Hematopoietic multipotent progenitor cell treated with erythropoietin and hydrocortisone succinate and interleukin-3 and kit ligand, for 4 days (in vitro differentiated cells): ENCODE results near the gene TYMS.

ENCODE experiments used
- DNase-seq: peaks from one replicate; pipeline ENCODE4 v3.0.0-alpha.2; 2015

TYMS gene

DNA sequence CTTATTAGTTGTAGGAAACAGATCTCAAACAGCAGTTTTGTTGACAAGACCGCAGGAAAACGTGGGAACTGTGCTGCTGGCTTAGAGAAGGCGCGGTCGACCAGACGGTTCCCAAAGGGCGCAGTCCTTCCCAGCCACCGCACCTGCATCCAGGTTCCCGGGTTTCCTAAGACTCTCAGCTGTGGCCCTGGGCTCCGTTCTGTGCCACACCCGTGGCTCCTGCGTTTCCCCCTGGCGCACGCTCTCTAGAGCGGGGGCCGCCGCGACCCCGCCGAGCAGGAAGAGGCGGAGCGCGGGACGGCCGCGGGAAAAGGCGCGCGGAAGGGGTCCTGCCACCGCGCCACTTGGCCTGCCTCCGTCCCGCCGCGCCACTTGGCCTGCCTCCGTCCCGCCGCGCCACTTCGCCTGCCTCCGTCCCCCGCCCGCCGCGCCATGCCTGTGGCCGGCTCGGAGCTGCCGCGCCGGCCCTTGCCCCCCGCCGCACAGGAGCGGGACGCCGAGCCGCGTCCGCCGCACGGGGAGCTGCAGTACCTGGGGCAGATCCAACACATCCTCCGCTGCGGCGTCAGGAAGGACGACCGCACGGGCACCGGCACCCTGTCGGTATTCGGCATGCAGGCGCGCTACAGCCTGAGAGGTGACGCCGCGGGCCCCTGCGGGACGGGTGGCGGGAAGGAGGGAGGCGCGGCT lies at the start of gene TYMS:
TSS of gene TYMS (plus strand) at position 343 of the 690 bp plus-strand sequence. CDS start at position 433, 90 bp downstream.
- peak; percentile 95 for DNase-seq

DNA sequence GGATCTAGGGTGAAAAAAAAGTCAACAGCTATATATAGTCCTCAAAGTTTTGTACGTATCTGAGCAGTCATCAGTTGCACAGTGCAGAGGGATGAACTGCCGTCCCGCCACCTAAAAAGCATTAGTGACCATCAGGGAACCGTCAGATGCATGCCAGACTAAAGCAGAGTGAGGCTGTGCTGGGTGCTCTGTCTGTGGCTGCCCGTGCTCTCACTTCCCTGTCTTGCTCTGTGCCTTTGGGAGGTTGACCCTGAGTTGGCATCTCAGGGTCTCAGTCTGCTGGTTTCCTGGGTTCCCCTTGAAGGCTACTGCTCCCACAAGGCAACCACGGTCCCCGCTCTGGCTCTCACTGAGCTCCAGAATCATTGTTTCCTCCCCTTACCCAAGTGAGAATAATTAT lies 49.5 kb upstream of the TYMS start:
- no peak for DNase-seq

GRCh38 chr18:610214-610928 lies 47.1 kb upstream of the TYMS start:
- no peak for DNase-seq

- DNase-seq, result no peak
Measured at GRCh38 chr18:612156-612555, 45.3 kb upstream of the TYMS start.

DNA sequence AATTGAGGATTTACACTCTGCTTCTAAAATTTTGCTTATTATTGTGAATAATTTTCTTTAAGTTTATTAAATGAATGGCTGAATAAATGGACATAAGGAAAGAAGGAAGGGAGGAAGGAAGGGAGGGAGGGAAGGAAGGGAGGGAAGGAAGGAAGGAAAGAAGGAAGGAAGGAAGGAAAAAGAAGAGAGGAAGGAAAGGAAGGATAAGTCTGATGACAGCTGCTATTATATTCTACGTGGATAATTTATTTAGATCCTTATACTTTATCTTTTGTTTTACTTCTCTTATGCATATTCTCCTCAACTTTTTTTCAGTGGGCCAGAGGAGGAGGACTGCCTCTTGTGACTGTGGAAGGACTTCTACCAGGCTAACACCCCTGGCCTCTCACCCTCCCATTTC lies 43.3 kb upstream of the TYMS start:
- DNase-seq, result no peak

- peak; percentile 27 for DNase-seq
Measured at GRCh38 chr18:615092-615521, 42.3 kb upstream of the TYMS start.

DNA sequence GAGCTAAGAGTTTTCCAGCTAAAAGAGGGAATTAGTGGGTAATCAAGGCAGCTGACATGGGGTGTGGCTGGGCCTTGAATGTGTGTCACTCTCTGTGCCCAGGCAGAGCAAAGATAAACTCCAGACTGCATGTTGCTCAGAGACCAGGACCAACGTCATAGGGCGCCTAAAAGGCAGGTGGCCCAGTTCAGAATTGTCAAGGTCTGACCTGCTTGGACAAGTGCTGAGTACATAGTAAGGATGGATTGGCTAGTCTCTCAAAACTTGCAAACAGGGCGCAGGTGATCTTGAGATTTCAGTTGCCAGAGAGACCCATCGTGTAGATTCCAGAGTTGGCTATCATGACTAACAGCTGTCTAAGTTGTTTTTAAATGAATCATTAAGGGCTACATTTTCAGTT lies 41.7 kb upstream of the TYMS start:
- no peak for DNase-seq

DNA sequence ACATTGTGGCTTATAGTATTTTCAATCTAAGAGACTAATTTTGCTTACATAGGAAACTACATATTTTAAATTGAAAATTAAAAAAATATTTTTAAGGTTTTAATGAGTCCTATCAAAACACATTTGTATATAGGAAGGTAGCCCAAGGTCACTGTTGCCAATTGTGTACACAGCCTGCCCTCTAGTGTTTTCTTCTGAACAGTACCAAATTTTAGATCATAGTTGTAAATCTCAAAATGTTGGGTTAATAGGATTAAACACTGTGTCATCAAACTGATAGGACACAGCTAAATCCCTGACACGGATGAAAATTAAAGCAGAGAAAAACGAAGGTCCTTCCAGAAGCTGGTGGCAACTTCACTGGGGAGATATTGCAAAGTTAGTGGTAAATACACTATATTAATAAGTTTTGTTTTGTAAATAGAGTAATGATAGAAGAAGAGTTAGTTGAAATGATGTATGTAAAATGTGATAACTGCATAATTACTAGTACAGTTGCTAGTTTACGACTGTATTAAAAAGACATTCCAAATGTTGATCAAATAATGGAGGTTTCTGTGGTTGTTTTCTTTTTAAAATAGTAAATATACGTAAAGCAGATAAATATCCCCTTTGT lies 41.0 kb upstream of the TYMS start:
- peak; percentile 79 for DNase-seq

DNA sequence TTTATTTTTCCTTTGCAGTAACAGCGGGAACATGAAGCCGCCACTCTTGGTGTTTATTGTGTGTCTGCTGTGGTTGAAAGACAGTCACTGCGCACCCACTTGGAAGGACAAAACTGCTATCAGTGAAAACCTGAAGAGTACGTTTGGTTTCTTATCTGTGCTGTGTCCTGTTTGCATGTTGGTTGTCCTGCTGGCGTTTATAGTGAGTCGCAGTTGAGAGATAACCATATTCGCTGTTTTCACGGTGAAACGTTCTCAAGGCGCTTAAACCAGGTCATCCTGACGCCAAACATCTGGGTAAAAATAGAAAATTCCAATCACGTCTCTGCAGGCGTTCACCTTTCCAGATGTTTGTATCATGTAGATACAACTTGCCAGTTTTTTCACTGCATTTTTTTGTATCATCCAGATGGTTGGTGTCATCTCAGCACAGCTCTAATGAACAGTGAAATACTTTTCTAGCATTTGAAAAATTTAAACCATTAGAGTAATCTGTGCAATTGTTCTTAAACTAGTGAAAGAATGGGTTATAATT lies 39.4 kb upstream of the TYMS start:
- DNase-seq, result peak; percentile 84

DNA sequence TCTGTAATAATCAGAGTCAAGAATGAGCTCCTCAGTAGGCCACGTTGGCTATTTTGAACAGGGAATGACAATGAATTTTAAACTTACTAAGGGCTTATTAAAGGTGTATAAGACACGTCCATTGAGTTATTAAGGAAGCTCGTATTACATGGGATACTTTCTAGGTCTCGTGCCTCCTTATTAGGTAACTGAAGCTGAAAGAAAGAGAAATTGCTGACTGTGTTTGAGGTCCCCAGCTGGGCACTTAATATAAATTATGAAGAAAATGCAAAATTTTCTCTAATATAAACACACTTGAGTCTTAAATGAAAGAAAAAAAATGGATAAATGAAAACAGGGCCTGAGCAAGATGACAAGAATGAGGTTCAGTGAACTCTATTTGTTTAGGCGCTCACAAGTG lies 38.8 kb upstream of the TYMS start:
- DNase-seq, result no peak

DNA sequence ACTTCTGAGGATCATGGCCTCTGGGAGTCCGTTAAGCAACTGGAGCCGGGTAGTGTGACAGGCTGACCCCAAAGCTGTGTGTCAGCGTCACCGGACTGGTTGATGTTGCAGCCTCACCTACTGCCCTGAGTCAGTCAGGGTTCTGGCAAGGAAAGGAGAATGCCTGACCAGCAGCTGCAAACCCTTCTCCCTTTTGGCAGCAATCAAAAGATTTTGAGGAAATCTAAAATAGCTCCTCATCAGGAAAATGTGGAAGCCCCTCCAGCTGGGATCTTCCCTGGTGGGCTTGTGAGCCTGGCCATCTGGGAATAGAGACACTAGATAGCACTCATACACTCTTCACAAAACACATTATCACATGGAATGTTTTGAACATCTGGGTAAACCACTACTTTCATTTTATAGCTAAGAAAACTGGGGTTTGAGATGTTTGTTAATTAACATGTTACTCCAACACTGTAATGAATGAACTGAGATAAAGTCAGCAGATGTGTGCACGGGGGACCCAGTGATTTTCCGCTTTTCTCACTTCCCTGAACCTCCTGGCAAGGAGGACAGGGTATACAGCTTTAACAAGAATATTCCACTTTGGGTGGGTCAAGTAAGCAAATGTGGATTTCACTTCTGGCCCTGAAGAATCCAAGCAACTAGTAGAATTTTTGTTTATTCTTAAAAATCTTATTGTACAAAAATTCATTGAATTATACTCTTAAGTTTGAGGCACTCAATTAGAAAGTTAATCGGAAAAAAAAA lies 36.0 kb upstream of the TYMS start:
- no peak for DNase-seq

DNA sequence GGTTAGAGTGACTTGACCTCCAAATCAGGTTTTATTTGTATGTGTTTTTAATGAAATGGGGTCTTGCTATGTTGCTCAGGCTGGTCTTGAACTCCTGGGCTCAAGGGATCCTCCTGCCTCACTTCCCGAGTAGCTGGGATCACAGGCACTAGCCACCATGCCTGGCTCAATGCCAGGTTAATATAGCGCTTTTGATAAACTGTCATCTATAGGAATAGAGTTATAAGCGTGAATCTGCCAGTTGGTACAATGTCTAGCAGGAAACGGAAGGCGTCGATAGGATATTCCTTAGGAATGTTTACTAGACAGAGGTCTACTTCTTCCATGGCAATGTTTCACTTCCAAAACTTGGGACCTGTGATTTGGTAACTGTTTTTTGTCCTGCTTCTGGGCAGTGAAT lies 35.2 kb upstream of the TYMS start:
- no peak for DNase-seq

DNA sequence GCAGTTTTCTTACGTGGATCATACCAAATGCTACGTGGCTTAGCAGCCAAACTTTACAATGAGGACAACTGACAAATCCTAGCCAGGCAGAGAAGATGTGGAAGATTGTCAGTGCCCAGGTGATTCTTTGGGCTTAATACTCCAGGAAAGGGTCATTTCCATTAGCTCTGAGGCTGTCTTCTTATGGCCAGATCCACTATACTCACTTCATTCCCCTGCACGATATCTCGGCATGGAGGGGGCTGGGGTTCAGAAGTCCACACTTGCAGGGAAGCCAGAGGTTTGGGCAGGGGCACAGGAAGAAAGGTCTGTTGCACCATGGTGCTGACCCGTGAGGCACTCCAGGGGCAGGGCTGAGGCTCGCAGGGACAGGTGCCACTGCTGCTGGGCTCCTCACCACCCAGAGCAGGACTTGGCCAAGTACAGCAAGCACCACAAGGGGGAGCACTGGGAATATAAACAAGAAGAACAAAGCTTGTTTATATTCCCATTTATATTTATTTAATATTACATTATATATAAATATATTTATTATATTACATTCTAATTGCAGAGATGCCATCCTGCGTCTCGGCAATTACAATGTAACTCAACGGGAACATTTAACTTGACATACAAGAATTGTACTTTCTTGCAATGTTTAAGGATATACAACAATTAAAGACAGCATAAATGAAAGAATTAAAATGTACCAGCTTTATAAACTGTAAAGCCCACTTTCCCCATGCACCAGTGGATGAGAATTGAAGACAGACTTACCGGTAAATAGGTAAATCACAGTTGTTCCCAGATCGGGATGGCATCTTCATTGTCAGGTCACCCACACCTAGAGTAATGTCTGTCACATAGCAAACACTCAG lies 33.5 kb upstream of the TYMS start:
- peak; percentile 89 for DNase-seq

DNA sequence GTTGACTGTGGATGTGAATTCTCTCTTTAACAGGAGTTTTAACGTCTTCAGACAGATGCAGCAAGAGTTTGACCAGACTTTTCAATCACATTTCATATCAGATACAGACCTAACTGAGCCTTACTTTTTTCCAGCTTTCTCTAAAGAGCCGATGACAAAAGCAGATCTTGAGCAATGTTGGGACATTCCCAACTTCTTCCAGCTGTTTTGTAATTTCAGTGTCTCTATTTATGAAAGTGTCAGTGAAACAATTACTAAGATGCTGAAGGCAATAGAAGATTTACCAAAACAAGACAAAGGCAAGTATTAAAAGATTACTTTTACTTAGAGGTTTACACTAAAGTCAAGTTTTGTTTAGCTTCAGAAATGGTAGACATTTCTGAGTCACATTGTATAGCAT lies 30.2 kb upstream of the TYMS start:
- no peak for DNase-seq

- peak; percentile 42 for DNase-seq
Measured at GRCh38 chr18:629269-630150, 27.9 kb upstream of the TYMS start.

DNA sequence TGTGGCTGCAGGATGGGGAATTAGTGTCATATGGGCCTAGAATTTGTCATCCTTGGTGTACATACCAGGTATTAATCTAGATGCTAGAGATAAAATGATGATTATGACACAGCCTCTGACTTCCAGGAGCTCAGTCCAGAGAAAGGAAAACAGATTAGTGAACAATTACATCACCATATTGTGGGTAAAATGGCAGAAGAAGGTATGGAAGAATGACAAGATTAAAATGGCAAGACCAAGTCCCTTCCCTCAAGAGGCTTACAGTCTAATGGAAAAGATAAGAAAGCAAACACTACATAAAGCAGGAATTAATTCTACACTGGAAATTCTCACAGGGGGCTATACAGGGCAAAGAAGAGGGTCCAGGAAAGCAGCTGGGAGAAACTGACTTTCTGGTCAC lies 25.9 kb upstream of the TYMS start:
- no peak for DNase-seq

GRCh38 chr18:634551-635045 lies 22.9 kb upstream of the TYMS start:
- DNase-seq, result no peak

- no peak for DNase-seq
Measured at GRCh38 chr18:635171-635570, 22.3 kb upstream of the TYMS start.

DNA sequence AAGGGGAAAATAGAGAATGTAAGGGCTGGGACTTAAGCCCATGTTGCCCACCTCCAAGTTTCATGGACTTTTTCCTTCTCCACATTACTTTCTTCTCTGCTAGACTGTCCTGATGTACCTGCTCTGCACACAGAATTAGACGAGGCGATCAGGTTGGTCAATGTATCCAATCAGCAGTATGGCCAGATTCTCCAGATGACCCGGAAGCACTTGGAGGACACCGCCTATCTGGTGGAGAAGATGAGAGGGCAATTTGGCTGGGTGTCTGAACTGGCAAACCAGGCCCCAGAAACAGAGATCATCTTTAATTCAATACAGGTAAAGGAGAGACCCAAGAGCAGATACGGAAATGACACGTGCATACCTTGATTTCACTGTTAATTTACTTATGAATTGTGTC lies 16.2 kb upstream of the TYMS start:
- DNase-seq, result no peak

DNA sequence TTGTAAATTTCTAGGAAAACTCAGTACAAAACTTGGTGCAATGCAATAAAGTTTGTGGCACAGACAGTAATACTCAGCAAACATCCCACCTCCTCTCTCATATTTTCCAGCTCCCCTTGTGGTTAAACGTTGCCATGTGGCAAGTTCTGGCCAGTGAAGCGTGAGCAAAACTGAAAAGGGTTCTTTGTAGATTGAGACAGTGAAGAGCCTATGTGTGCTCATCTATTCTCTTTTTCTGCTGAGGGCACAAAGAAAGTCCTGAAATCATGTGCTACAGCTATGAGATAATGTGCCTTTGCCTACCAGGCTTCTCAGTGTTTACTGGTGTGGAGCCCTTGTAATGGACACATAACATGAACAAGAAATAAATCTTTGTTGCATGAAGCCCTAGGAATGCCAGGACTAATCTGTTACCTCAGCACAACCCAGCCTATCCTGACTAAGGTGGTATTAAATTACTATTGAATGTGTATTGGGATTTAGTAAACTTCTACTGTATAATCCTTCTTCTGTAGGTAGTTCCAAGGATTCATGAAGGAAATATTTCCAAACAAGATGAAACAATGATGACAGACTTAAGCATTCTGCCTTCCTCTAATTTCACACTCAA lies 13.0 kb upstream of the TYMS start:
- DNase-seq, result peak; percentile 40
